Loucy (cell line): Measurements from ENCODE around the gene MAN1A2.

ENCODE experiments used
- CTCF ChIP-seq: fragments of 200-600 bp; sonication (generic); conservative IDR thresholded peaks from 2 replicates; pipeline ENCODE4 v1.5.1; 2014; ENCODE audit warnings: mild to moderate bottlenecking, antibody characterized with exemption, low read length
- EZH2phosphoT487 ChIP-seq: fragments of 200-600 bp; IDR thresholded peaks from 2 replicates; pipeline ENCODE4 v1.6.1; 2018; ENCODE audit warnings: antibody characterized with exemption, mild to moderate bottlenecking, moderate library complexity, borderline replicate concordance

GRCh38 chr1:117570988-117571409, 203.8 kb downstream of the MAN1A2 start:
- no peak for TF ChIP-seq CTCF
- no peak for TF ChIP-seq EZH2phosphoT487
